OCI-M2 (cell line): ENCODE results near the gene BCAS3.
"Not testable (repeated sequence)": the region's sequence is repeated elsewhere in the genome, so short reads cannot be mapped to it uniquely, and the experiment has no call there.

Experiments used
- DNase-seq: peaks from one replicate; lab custom pipeline; 2025; ENCODE audit not compliant: unreplicated experiment; lab: John Stamatoyannopoulos, UW

Gene BCAS3

DNA sequence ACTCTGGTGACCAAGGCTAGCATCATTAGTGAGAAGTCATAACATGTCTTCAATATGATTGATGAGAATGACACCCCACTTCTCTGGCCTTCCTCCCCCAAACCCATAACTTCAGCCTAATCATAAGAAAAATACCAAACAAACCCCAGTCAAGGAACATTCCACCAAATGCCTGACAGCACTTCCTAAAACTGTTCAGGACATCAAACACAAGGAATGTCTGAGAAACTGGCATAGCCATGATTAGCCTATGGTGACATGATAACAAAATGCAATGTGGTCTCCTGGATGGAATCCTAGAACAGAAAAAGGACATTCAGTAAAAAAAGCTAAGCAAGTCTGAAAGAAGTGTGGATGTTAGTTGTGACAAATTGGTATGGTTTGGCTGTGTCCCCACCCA, 749.9 kb downstream of the BCAS3 start:
- no peak for DNase-seq

GRCh38 chr17:61429274-61429673, 751.6 kb downstream of the BCAS3 start:
- no peak for DNase-seq

DNA sequence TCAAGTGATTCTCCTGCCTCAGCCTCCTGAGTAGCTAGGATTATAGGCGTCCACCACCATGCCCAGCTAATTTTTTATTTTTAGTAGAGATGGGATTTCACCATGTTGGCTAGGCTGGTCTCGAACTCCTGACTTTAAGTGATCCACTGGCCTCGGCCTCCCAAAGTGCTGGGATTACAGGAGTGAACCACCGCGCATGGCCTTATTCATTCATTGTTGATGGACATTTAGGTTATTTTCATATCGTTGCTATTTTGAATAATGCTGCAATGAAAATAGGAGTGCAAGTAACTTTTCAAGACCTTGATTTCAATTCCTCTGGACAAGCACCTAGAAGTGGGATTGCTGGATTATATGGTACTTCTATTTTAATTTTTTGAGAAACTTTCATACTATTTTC, 752.2 kb downstream of the BCAS3 start:
- not testable (repeated sequence) for DNase-seq

DNA sequence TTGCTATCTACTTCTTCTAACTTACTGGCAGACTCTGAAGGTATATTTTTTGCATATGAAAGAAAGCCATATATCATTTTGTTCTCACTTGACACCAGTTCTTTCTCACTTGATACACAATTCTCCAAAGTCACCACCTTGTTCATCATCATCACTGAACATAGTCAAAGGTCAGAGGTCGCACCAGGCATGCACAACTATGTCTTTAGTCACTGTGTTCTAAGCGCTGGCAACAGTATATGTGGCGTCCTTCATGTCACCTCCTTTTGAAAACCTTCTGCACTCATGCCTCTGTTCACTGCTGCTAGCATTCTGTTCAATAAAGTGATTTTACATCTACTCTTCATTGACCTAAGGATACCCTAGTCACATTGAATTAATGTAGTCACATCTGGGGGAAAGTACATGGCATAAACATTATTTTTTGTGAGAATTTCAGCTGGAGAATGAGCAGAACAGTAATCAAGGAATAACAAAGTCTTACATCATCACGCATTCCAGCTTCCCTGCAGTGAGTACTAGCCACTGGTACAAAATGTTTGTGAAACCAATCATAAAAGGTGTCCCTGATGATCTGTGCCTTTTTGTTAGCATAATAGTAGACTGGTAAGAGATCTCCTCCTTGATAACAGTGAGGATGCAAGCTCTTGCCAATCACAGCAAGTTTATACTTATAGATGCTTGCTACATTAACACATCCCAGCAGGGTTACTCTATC, 754.1 kb downstream of the BCAS3 start:
- no peak for DNase-seq

GRCh38 chr17:61436273-61436672, 758.6 kb downstream of the BCAS3 start:
- DNase-seq: no peak

GRCh38 chr17:61436995-61437704, 759.5 kb downstream of the BCAS3 start:
- DNase-seq: no peak

GRCh38 chr17:61440697-61441096, 763.0 kb downstream of the BCAS3 start:
- no peak for DNase-seq

DNA sequence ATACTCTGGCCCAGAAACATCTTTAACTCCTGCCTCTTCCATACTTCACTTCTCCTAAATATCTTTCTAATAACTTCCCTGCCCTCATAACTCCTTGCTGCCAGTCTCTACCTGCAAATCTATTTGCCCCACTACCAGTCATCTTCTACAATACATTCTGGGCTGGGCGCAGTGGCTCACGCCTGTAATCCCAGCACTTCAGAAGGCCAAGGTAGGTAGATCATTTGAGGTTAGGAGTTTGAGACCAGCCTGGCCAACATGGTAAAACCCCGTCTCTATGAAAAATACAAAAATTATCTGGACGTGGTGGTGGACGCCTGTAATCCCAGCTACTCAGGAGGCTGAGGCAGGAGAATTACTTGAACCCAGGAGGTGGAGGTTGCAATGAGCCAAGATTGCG, 763.9 kb downstream of the BCAS3 start:
- not testable (repeated sequence) for DNase-seq

DNA sequence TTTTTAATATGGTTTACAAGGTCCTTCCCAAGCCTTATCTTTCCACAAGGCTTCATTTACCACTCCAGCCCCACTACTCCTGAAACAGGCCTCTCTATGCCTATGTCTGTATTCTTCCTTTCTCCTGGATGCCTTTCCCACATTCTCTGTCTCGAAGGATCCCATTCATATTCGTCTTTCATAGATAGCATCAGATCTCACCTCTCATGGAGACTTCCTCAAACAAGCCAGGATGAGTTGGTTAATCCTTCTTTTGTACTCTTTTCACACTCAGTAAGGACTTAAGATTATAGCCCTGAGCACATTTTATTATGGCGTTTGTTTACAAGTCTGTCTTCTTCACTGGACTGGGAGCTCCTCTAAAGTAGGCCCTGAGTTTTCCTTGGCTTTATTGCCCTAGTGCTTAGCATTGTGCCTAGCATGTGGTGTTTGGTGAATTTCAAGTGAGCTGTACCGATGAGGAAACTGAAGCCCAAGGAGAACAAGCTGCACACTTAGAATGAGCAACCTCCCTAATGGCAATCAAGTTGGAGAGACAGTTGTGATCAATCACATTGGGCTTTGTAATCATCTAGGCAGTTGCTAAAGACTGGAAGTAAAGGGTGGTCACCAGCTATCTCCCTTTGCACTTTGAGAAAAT, 764.6 kb downstream of the BCAS3 start:
- no peak for DNase-seq
